ENCODE measurements around the gene EIF4E3.

- TF ChIP-seq, protein P1, sequence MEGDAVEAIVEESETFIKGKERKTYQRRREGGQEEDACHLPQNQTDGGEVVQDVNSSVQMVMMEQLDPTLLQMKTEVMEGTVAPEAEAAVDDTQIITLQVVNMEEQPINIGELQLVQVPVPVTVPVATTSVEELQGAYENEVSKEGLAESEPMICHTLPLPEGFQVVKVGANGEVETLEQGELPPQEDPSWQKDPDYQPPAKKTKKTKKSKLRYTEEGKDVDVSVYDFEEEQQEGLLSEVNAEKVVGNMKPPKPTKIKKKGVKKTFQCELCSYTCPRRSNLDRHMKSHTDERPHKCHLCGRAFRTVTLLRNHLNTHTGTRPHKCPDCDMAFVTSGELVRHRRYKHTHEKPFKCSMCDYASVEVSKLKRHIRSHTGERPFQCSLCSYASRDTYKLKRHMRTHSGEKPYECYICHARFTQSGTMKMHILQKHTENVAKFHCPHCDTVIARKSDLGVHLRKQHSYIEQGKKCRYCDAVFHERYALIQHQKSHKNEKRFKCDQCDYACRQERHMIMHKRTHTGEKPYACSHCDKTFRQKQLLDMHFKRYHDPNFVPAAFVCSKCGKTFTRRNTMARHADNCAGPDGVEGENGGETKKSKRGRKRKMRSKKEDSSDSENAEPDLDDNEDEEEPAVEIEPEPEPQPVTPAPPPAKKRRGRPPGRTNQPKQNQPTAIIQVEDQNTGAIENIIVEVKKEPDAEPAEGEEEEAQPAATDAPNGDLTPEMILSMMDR (CRISPR knock-in tag; IDR thresholded peaks at IDR 0.05), result no peak
- TF ChIP-seq PBX2 (CRISPR knock-in tag; IDR thresholded peaks at IDR 0.05) (no peak), CEBPZ (IDR thresholded peaks at IDR 0.05; ENCODE audit: low read length) (no peak), FOXA3 (CRISPR knock-in tag; IDR thresholded peaks at IDR 0.05) (no peak), YEATS2 (CRISPR knock-in tag; IDR thresholded peaks at IDR 0.05; ENCODE audit: borderline replicate concordance) (no peak), EP300 (IDR thresholded peaks at IDR 0.05; ENCODE audit: low read depth in 2 of 2, low read length in 2 of 2) (no peak), EP300 (CRISPR knock-in tag; IDR thresholded peaks at IDR 0.05; ENCODE audit: borderline replicate concordance) (no peak), EZH2 (conservative IDR thresholded peaks at IDR 0.05; ENCODE audit: low read depth, low read length) (no peak), TAF15 (IDR thresholded peaks at IDR 0.05; ENCODE audit: low read depth, low read length, poor library complexity, severe bottlenecking) (no peak), ZNF773 (CRISPR knock-in tag; IDR thresholded peaks at IDR 0.05; ENCODE audit: borderline replicate concordance) (no peak), ZNF350 (CRISPR knock-in tag; IDR thresholded peaks at IDR 0.05; ENCODE audit: borderline replicate concordance, low read depth) (no peak), TBL1XR1 (IDR thresholded peaks at IDR 0.05; ENCODE audit: borderline replicate concordance, low read length, partially characterized antibody) (no peak), RXRA (CRISPR knock-in tag; IDR thresholded peaks at IDR 0.05) (no peak)
- TF ChIP-seq, protein P2, sequence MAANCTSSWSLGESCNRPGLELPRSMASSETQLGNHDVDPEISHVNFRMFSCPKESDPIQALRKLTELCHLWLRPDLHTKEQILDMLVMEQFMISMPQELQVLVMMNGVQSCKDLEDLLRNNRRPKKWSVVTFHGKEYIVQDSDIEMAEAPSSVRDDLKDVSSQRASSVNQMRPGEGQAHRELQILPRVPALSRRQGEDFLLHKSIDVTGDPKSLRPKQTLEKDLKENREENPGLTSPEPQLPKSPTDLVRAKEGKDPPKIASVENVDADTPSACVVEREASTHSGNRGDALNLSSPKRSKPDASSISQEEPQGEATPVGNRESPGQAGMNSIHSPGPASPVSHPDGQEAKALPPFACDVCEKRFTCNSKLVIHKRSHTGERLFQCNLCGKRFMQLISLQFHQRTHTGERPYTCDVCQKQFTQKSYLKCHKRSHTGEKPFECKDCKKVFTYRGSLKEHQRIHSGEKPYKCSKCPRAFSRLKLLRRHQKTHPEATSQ (CRISPR knock-in tag; IDR thresholded peaks at IDR 0.05; ENCODE audit: borderline replicate concordance), result no peak
Measured at GRCh38 chr3:71713041-71713440, 12.2 kb downstream of the EIF4E3 start.

Measured in HepG2 (cell line).